Right renal pelvis (tissue), 4 donors: ENCODE results near the gene CFAP57. TPM values are rescaled to one million over a fixed set of nuclear protein-coding genes. Genes with fewer than 3 reads are reported as not detected.
A peak's percentile ranks its signal among the peaks of the same experiment; 100 is the strongest.

Experiments used
- DNase-seq, 4 donors: peaks; one replicate each; pipeline ENCODE4 v3.0.0-alpha.2; 2013; ENCODE audit warnings: low read depth in 4 of 4, low spot score in 3 of 4, missing footprints in 1 of 4
- polyA plus RNA-seq, 4 donors: library from polyadenylated mRNA; unstranded; fragments of 120-200 nt; gene quantifications; one replicate each; pipeline ENCODE4 v1.2.1, GENCODE V29; 2013; ENCODE audit not compliant: insufficient read length in 4 of 4

CFAP57 gene
- polyA plus RNA-seq, 4 donors = 2.9 to 4.1 (median 3.6) TPM

DNA sequence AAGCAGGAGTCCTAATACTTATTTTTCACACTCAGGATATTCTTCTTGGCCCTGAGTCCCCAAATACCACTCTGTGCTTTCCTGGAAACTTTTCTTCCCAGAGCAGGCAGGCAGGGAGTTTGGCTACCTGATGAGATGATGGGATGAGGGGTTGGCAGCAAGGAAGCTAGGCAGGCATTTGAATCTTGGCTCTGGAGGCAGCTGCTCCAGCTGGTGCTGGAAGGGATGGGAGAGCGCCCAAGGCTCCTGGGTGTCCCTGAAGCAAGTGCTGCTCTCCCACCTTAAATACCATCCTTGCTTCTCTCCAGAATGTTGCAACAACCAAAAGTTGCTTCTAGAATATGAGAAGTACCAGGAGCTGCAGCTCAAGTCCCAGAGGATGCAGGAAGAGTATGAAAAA lies 49.7 kb downstream of the CFAP57 start:
- no peak for DNase-seq

DNA sequence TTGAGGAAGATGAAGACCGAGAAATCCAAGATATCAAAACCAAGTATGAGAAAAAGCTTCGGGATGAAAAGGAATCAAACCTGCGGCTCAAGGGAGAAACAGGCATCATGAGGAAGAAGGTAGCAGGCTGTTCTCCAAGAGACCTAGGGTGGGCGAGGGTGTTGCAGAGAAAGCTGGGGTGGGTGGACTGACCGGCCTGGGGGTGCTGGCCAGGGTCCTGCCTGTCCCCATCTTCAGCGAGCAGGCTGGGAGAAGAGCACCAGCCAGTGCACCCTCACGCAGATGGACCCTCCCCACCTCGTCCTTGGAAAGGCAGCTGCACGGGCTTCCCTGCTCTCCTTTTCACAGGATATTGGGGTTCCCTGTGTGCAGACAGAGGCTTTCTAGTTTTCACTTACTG lies 50.7 kb downstream of the CFAP57 start:
- no peak for DNase-seq

DNA sequence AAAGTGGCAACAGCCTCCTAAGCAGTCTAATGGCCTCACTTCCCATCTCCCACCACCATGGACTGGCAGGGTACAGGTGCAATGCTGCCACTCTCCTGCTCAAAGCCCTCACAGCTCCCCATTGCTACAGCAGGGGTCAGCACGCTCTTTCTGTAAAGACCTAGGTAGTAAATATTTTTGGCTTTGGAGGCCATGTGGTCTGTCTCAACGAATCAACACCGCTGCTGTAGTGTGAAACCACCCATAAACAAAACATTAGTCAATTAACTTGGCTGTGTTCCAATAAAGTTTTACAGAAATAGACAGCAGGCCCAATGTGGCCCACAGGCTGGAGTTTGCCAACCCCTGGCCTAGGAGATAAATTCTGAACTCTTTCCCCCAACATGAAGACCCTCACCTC lies 53.0 kb downstream of the CFAP57 start:
- DNase-seq = no peak

DNA sequence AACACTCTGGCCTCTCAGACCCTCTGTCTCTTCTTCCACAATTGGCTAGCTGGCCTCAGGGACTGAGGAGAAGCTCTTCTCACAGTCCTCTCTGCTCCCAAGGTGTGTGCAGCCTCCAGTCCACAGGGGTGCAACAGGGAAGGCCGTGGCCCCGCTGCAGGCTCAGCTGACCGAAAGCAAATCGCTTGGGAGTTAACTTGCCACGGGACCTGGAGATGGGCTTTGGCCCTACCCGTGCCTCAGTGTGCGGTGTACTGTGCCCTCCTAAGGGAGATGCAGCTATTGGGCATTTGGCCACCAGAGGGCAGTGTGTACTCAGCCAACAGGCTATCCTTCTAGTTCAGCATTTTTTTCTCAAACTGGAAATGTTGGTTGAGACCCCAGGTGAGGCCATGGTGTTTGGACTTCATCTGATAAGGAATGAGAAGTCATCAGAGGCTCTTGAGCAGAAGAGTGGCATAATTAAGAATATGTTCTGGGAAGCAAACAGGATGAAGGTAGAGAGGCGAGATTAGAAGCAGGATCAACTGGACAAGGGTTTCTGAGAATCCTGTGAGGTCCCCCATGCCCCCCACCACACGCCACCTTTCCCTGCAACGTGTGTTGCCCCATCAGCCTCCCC lies 55.1 kb downstream of the CFAP57 start:
- peak; percentile 62 to 79 (median 68) for DNase-seq

DNA sequence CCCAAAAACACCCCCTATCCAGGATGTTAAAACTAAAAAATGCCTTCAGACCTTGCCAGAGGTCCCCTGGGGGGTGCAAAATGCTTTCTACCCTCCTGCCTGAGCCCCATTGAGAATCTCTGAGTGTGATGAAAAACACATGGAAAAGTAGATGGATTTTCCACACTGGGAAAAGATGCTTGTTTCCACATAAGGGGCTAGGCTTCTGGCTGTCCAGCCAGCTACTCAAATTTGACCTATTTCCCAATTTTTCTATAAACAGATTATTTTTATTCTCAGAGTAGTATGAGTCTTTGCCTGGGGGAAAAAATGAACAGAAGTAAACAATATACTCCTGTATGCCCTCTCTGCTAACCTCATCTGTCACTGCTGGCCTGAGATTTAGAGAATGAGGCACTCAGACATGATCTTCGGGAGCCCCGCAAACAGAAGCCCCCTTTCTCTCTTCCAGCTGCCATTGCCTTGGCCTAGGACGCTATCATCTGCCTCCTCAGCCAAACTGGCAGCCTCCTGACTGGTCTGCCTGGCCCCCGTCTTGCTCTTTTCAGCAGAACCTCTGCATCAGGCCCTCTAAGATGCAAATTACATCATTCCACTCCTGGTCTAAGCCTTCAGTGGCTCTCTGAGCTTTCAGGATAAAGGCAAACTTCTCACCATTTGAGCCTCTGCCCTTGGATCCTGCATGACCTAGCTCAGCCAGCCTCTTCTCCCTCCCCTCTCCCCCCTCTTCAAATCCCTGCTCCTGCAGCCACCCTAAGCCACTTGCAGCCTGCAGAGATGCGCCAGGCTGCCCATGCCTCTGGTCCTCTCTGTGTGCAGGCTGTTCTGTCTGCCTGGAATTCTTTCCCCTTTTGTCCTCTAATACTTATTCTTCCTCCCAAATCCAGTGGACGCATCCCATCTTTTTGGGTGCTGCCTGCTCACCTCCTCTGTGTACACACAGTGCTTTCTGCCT lies 58.0 kb downstream of the CFAP57 start:
- DNase-seq = no peak

DNA sequence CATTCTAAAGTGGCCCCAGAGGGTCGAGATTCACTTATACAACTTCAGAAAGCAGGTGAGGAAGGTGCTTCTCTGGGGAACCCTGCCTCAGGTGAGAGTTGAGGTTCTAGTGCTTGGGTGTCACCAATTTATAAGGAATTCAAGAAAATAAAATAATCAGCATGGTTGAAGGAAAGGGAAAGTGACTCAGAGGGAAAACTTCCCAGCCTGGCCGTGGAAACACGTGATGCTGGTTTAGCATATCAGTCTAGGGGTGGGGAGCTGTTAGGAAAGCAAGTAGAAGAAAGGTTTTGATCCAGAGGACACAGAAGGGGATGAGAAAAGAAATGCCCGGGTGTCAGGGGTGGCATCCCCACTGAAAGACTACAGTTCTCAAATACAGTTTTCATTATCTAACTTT lies 59.9 kb downstream of the CFAP57 start:
- DNase-seq = no peak

DNA sequence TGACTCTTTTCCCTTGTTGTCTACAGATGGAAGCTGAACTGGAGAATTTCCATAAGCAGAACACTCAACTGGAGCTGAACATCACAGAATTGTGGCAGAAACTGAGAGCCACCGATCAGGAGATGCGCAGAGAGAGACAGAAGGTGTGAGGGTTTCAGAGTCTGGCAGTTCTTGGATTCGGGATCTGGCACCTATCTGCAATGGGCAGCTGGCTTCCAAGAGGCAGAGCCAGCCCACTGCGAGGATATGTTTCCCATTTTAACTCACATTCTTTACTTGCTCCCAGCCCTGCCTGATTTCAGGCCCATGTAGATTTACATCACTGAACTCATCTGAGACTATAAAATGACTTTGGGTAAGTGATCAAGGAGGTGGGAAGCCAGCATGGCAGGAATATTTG lies 60.4 kb downstream of the CFAP57 start:
- no peak for DNase-seq

DNA sequence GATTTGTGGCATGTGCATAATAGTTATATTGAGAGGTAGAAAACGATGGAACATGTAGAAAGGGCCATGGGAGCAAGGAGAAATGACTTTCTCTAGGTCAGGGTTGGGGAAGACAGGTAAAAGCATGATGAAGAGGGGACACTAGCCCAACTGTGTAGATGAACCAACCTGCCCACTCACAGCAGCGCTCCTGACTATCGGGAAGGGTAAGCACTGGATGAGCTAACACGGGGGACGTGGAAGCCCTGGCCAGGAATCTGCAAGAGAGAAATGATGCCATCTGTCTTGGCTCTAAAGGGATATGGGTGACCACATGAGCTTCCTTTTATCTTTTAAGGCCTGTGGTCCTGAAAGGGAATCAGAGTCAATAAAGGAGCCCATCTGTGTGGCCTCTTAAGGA lies 61.5 kb downstream of the CFAP57 start:
- DNase-seq = no peak

DNA sequence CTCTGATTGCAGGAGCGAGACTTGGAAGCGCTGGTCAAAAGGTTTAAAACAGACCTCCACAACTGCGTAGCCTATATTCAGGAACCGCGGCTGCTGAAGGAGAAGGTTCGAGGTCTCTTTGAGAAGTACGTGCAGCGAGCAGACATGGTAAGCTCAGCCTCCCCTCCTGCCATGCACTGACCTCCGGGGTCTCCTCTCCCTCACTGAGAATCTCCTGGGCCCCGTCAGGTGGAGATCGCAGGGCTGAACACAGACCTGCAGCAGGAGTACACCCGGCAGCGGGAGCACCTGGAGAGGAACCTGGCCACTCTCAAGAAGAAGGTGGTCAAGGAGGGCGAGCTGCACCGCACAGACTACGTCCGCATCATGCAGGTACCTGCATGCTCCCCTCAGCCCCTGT lies 62.1 kb downstream of the CFAP57 start:
- DNase-seq = no peak

DNA sequence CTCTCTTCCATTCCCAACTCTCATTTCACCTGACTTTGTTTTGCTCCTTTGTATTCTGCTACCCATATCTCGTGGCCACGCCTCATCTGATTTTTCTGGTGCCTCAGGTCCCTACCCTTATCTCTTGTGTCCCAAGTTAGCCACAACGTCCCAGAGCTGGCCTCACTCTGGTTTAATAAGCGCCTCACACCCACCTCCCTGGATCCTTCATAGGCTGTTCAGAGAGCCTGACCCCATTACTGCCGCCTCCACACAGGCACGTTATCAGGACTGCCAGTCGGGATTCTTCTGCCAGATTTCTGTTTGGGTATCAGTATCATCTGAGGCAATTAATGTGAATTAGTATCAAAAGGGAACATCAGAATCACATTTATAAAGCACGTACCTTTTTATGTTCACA lies 62.9 kb downstream of the CFAP57 start:
- DNase-seq = no peak

DNA sequence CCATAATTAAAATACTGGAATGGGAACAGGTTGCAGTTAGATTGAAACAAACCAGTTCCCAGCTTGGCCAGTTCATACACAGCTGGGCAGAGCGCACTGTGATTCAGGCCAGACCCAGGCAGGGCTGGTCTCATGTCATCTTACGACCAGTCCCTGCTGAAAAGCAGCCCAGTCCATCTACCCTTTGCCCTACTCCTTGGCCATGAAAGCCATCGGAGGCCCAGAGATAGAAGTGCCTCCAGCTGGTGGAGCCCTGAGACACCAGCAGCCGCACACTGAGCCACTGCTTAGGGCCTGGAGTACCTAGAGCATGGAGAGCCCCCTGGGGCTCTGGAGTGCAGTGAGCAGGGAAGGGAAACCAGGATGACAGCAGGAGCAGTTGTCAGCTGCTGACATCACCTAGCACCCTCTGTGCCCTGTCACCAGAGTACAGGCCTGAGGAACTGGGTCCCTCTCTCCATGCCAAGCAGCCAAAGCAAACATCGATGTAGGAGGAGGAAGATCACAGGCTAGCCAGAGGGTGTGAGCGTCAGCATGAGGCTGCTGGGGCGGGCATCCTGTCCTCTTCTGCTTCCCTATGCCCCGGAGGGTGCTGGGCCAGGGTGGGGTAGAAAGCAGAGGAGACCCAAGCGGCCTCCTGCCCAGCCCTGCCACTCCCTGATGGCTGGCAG lies 63.5 kb downstream of the CFAP57 start:
- DNase-seq = no peak

DNA sequence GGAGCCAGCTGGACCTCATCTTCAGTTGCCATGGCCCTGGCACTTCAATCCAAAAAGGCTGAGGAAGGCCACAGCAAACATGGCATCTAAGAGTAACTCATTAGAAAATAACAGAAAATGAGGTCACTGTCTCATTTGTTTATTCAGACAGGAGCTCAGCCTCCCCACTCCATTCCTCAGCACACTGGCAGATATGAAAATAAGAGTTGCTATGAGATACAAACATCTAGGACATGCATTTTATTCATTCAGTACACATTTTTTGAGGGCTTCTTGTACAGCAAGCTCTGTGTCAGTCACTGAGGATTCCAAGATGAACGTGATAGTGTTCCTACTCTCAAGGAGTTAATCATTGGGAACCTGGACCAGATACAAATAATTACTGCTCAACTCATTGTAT lies 65.0 kb downstream of the CFAP57 start:
- DNase-seq = no peak

DNA sequence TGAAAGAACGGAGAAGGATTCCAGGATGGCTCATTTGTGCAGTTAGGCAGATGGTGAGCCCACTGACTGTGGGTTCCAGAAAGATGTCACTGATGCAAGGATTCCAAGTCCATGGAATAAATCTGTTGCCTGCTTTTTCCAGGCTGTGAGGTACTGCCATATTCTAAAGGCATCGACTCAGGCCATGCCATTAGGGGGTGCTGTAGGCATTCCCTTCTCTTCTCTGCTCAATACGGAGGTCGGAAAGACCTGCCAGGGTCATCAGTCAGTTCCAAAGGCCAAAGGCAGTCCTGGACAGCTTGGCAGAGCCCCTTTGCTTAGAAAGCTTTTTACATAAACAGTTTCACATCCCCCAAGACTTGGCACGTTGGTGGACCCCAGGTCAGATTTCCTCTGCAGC lies 66.0 kb downstream of the CFAP57 start:
- peak; percentile 39 to 53 (median 44) for DNase-seq

DNA sequence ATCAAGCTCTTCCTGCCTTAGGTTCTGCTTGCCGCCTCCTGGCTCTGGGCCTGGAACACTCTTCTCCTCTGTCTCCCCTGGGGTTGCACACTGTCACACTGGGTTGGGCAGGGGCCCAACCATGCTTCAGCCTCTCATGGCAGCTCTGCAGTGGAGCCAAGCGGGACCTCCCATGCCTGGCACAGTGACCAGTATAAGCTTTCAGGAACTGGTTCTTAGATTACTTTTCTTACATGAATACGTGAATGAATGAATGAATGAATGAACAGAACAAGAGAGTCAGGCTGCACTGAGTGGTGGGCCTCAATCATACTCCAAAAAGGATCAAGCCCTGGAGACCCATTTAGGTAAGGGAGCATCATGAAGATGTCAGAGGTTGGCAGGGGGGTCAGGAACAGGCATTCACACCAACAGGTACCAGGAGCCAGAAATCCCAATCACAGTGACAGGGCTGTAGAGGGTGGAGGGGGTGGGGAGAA lies 66.9 kb downstream of the CFAP57 start:
- no peak for DNase-seq

DNA sequence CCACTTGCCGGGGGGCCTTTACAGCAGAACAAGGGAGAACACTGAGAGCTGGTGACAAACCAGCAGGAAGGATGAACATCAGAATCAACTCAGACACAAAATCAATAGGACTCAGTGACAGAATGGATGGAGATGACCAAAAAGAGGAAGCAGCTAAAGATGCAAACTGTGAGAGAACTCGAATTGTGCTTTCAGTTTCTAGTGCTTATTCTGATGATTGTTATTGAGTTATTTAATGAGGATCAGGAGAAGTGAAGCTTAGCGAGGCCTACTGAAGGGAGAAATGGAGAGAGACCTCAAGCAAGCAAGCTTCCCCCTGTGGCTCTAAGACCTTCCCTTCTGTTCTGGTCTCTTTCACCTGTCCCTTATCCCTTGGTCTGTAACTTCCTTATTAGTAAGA lies 67.4 kb downstream of the CFAP57 start:
- DNase-seq = no peak

DNA sequence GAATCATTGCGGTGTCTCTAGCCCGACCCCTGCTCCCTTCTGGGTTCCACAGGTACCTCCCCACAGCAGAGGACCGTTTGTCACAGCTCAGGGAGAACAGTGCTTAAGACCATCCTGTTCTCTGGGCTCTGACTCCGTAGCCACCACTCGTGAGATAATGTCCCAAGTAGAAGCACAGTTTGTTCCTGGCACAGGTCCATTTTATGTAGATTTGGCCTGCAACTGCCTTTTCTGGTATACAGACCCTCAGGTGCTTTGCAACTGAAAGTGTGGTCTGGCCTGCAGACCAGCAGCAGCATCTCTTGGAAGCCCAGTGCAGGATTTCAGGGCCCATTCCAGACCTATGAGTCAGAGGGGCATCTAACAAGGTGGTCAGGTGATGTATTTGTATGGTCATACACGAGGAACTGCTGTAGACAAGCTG lies 69.3 kb downstream of the CFAP57 start:
- DNase-seq = no peak

DNA sequence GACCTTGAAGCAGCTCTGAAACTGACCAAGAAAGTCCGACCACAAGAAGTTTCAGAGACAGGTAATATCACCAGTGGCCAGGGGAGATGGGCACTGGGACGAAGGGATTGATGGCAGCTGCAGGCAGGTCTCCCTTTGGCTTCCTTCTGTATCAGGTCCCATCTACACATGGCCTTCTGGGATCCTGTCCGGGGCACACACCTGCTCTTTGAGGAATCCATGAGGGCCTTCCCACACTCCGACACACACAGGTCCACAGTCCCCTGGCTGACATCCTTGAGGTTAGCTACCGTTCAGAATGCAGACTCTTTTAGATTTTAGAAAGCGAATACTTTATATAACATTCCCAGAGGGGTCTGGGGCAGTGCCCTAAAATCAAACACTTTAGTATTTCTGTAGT lies 71.2 kb downstream of the CFAP57 start:
- no peak for DNase-seq

DNA sequence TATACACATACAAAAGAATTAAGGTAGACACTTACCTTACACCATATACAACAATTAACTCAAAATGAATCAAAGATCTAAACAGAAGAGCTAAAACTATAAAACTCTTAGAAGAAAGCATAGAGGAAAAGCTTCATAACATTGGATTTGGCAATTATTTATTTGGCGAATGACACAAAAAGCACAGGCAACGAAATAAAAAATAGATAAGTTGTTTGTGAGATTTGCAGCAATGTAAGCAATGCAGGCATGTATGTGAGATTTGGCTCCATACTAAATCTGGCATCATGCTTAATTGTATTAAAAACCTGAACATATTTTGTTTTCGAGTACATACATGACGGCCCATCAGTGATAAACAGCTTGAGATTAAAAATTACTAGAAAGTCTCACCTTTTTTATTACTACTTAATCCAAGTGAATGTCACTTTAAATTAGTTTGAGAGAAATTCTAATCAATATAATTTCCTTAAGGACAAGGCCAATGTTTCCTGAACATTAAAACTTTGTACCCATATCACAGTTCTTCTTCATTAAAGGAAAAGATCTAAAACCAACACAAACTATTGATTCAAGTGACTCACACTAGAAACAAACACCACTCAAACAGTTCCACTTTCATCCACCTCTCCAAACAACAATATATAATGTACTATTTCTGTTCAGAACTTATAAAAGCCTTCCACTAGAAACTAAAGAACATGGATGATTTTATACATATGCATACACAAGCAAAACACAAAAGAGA lies 74.5 kb downstream of the CFAP57 start:
- DNase-seq = no peak

DNA sequence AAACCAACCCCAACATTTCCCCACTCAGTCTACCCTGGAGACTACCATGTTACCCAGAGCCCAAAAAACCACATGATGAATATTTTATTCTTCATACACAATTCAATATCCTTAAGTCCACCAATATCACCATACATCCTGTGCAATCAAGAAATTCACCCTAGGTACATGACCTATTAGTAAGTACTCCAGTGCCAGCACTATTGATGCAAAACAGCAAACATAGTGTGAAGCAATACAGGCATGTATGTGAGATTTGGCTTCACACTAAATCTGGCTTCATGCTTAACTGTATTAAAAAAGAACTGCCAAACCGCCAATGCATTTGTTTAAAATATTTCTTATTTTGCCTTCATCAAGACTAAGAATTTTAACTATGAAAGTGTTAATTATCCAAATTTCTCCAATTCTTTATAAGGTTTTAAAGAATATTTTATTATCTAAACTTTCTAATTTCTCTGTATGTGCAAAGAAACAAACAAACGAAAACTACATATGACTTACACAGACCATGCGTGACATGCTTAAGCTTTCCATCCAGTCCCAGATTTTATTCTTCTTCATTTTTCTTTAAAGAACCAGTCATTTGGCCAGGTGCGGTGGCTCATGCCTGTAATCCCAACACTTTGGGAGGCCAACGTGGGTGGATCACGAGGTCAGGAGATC lies 75.3 kb downstream of the CFAP57 start:
- DNase-seq = no peak

DNA sequence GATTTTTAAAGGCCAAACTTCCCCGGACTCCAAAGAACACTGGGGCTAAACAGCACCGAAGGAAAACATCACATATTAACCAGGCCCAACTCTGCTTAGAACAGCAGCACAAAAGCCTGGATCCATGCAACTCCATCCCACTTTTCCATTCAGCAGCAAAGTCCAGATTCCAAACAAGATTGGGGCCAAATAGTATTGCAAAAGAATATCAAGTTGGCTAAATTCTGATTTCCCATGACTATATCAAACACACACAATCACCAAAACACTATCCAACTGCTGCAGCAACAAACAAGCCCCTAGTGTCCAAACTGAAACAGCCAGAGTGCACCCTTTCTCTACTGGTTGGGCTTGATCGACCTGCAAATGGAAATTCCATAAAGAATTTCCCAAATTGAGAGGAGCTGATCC lies 78.2 kb downstream of the CFAP57 start:
- no peak for DNase-seq
